ENCODE results near the gene DOCK4. TPM values are rescaled to one million over a fixed set of nuclear protein-coding genes. Genes with fewer than 3 reads are reported as not detected.

The DOCK4 gene
- total RNA-seq, 4 donors from 2014 or later = 14.0 to 48.1 (median 30.9) TPM

DNA sequence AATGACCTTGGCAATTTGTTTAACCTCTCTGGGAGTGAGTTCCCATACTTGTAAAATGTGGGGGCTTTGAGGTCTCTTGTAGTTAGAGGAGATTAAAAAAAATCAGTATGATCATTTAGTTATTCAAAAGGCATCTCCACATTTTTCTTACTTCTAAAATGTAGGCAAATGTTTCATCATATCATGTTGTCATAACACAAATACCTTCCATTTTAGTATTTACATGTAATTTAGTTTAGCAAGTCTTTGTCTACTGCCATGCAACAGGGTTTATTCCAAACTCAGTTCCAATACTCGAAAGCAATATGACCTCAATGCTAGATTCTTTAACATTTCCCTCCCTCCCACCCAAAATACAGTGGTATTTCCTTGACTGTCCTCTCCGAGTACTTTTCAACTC lies 381.2 kb downstream of the DOCK4 start:
- H3K36me3 ChIP-seq = no peaks in the 10 kb centered on the region
- H3K4me3 ChIP-seq (replicated peaks in 1 of 3) = no peak overlapping the region
- WGBS, 2 donors = 95% methylated on average over 2 of the region's 2 CpGs
- H3K27me3 ChIP-seq = no peaks in the 10 kb centered on the region
- H3K27ac ChIP-seq = no peak overlapping the region
- H3K4me1 ChIP-seq = no peaks in the 10 kb centered on the region
- no peak for DNase-seq
- no peaks in the 10 kb centered on the region for H3K9me3 ChIP-seq
- TF ChIP-seq POLR2A (IDR thresholded peaks at IDR 0.05) = no peak
- TF ChIP-seq CTCF (IDR thresholded peaks at IDR 0.05) = no peak
- intact Hi-C loops (cut with DNase I) = no loop called here

GRCh38 chr7:111823826-111824225 lies 382.4 kb downstream of the DOCK4 start:
- H3K36me3 ChIP-seq = no peaks in the 10 kb centered on the region
- H3K4me1 ChIP-seq = no peaks in the 10 kb centered on the region
- intact Hi-C loops (cut with DNase I) = no loop called here
- H3K4me3 ChIP-seq (replicated peaks in 1 of 3) = no peak overlapping the region
- WGBS, 2 donors = 88 to 91% methylated on average over 4 of the region's 4 CpGs
- no peaks in the 10 kb centered on the region for H3K9me3 ChIP-seq
- no peak for TF ChIP-seq CTCF (IDR thresholded peaks at IDR 0.05)
- no peak for TF ChIP-seq POLR2A (IDR thresholded peaks at IDR 0.05)
- DNase-seq = no peak
- no peak overlapping the region for H3K27ac ChIP-seq
- H3K27me3 ChIP-seq = no peaks in the 10 kb centered on the region

DNA sequence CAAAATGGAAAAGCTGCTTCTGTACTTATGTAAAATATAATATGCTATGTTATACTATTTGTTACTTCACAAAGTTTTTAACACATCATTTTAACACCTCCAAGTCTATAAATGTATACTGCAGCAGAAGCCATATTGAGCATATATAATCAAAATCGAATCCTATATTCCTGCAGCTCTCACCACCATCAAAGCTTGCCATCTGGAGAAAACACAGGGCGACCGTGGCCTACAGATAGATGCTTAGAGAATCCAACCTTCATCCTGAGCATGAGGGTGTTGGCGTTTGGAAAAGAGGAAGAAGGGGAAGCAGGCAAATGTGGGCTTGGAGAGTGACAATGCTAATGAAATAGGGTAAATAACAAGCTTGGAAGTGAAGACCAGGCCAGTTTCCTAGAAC lies 385.2 kb downstream of the DOCK4 start:
- WGBS, 2 donors = 92 to 94% methylated on average over 4 of the region's 4 CpGs
- intact Hi-C loops (cut with DNase I) = no loop called here
- Histone ChIP-seq H3K4me1 (no peaks in the 10 kb centered on the region), H3K4me3 (replicated peaks in 1 of 3) (no peak overlapping the region), H3K27ac (no peak overlapping the region), H3K9me3 (no peaks in the 10 kb centered on the region), H3K36me3 (no peaks in the 10 kb centered on the region), H3K27me3 (no peaks in the 10 kb centered on the region)
- DNase-seq = no peak
- TF ChIP-seq CTCF (IDR thresholded peaks at IDR 0.05) (no peak), POLR2A (IDR thresholded peaks at IDR 0.05) (no peak)

DNA sequence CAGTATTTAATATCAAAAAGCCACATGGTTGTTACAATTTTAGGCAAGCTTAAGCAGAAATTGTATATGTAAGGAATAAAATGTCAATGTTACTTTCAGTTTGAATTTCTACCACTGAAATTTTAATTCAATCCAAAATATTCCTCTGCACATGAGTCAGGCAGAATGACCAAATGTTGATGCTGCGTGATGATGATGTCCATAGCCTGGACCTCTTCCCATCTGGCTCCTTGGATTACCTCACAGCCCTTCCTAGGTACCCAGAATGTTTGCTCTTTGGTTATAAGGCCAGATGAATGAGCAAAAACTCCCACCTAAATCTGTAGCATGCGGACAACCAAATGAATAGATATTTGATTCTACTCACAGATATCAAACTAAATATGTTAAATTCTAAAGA lies 385.6 kb downstream of the DOCK4 start:
- no peak for TF ChIP-seq CTCF (IDR thresholded peaks at IDR 0.05)
- no peak for TF ChIP-seq POLR2A (IDR thresholded peaks at IDR 0.05)
- WGBS, 2 donors = 96 to 97% methylated on average over 2 of the region's 2 CpGs
- Histone ChIP-seq H3K9me3 (no peaks in the 10 kb centered on the region), H3K27ac (no peak overlapping the region), H3K4me3 (replicated peaks in 1 of 3) (no peak overlapping the region), H3K4me1 (no peaks in the 10 kb centered on the region), H3K36me3 (no peaks in the 10 kb centered on the region), H3K27me3 (no peaks in the 10 kb centered on the region)
- DNase-seq = no peak
- intact Hi-C loops (cut with DNase I) = no loop called here

DNA sequence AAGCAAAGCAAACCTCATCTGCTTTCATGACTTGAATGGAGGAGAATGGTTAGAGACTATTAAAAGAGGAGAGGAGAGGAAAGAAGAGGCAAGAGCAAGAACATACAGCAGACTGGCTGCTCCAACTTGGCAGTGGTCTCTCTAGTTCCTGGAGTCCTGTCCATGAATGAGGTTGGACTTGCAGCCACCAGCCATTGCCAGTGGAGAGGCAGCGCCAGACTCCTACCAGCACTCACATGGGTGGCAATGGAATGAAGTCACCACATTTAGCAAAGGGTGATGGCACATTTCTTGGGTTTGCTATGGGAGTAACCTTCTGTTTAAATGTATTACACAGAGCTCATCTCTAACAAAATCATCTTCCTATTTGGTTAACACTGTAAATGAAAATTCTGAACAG lies 386.1 kb downstream of the DOCK4 start:
- no peak overlapping the region for H3K4me3 ChIP-seq (replicated peaks in 1 of 3)
- no peaks in the 10 kb centered on the region for H3K27me3 ChIP-seq
- H3K36me3 ChIP-seq = no peaks in the 10 kb centered on the region
- 100% methylated on average over 1 of the region's 1 CpG for whole genome bisulfite sequencing, 2 donors
- no peak overlapping the region for H3K27ac ChIP-seq
- no peak for DNase-seq
- no peaks in the 10 kb centered on the region for H3K9me3 ChIP-seq
- TF ChIP-seq CTCF (IDR thresholded peaks at IDR 0.05) (no peak), POLR2A (IDR thresholded peaks at IDR 0.05) (no peak)
- intact Hi-C loops (cut with DNase I) = no loop called here
- no peaks in the 10 kb centered on the region for H3K4me1 ChIP-seq

Measured in thyroid gland (tissue), 4 donors.